PFSK-1 (cell line): Measurements from ENCODE around the gene ITGAX.

Experiments
- FOXP2 ChIP-seq: optimal IDR thresholded peaks from 2 replicates; pipeline ENCODE3; 2011; ENCODE audit warnings: borderline replicate concordance, control low read depth, inconsistent platforms; ENCODE audit not compliant: insufficient read depth; ENCODE audit errors: extremely low read length, extremely low read depth
- POLR2AphosphoS5 ChIP-seq: IDR thresholded peaks from 2 replicates; pipeline ENCODE4 v1.6.1; 2012; ENCODE audit warnings: low read depth, mild to moderate bottlenecking, control low read depth, low read length, moderate library complexity
- REST ChIP-seq, 2 experiments: IDR thresholded peaks; 2 replicates each; pipeline versions ENCODE4 v1.6.1 to v1.8.0; 2011 to 2012; ENCODE audit warnings: low read depth in 2 of 2, low read length in 2 of 2, control low read depth in 1 of 2, inconsistent platforms in 1 of 2, mild to moderate bottlenecking in 1 of 2, moderate library complexity in 1 of 2; ENCODE audit not compliant: insufficient read depth in 1 of 2
- SIN3A ChIP-seq: IDR thresholded peaks from 2 replicates; pipeline ENCODE4 v1.6.1; 2012; ENCODE audit warnings: mild to moderate bottlenecking, low read length, moderate library complexity, borderline replicate concordance; ENCODE audit not compliant: insufficient read depth
- TAF1 ChIP-seq: IDR thresholded peaks from 2 replicates; pipeline ENCODE4 v1.6.1; 2012; ENCODE audit warnings: low read length, control low read depth, borderline replicate concordance; ENCODE audit not compliant: insufficient read depth

DNA sequence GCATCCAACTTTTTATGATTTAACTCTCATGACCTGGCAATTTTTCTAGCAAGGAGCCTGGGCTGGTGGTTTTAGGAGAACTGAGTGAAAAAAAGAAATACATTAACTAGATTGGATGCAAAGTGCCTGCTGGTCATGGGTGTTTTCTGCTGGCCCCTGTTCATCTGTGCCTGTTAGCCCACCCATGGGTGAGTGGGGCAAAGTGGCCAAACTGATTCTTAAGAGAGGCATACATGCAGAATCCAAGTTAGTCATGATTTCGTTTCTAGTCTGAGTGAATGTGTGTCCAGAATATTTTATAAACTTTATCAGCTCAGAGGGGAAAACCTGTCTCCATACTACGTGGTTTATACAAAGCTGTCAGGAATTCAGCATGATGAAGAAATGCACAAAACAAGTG lies 33.6 kb downstream of the ITGAX start:
- TF ChIP-seq TAF1, result no peak
- TF ChIP-seq SIN3A, result no peak
- TF ChIP-seq POLR2AphosphoS5, result no peak
- TF ChIP-seq REST (IDR thresholded peaks at IDR 0.05; ENCODE audit: insufficient read depth in 1 of 2, low read depth in 2 of 2, low read length in 2 of 2), result no peak
- TF ChIP-seq FOXP2, result no peak
